ENCODE data around the gene FAM98C.

The FAM98C gene

GRCh38 chr19:38425810-38426466 lies 23.0 kb downstream of the FAM98C start, which contains the start of gene RASGRP4:
Gene RASGRP4, minus strand, starts transcription at chr19:38426219. Its CDS starts 128 bp downstream, at chr19:38426091.
- DNase-seq (ENCODE audit: low read depth in 2 of 2): peak; percentile 10 to 57

GRCh38 chr19:38427035-38427677 lies 24.3 kb downstream of the FAM98C start:
- peak in 1 of 2 donors; percentile 35 for DNase-seq (ENCODE audit: low read depth in 2 of 2)

- DNase-seq (ENCODE audit: low read depth in 2 of 2): peak in 1 of 2 donors; percentile 10
Observed at GRCh38 chr19:38429055-38429810, 26.3 kb downstream of the FAM98C start.

GRCh38 chr19:38429811-38430156 lies 26.9 kb downstream of the FAM98C start:
- no peak for DNase-seq (ENCODE audit: low read depth in 2 of 2)

GRCh38 chr19:38430931-38431330 lies 28.0 kb downstream of the FAM98C start:
- no peak for DNase-seq (ENCODE audit: low read depth in 2 of 2)

DNA sequence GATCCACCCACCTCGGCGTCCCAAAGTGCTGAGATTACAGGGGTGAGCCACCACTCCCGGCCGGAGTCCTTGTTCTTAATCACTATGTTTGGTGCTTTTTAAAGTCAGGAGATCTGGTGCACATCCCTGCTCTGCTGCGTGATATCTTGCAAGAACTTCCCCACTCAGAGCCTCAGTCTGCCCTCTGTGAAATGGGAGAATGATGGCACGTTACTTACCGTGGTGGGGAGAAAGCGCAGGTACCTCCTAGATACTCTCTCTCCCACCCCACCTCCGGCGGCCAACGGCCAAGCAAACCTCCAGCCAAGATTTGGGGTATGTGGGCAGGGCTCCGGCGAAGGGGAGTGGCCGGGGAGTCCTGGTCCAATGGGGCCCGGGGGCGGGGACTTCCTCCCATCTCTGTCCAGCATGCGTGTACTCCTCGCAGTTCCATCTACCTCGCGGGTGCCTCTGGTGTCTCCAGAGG lies 30.4 kb downstream of the FAM98C start, which contains the start of gene RYR1:
TSS of gene RYR1 (plus strand) at position 424 of the 466 bp plus-strand sequence. CDS start 139 bp downstream, outside the sequence.
- peak; percentile 16 to 56 for DNase-seq (ENCODE audit: low read depth in 2 of 2)

DNA sequence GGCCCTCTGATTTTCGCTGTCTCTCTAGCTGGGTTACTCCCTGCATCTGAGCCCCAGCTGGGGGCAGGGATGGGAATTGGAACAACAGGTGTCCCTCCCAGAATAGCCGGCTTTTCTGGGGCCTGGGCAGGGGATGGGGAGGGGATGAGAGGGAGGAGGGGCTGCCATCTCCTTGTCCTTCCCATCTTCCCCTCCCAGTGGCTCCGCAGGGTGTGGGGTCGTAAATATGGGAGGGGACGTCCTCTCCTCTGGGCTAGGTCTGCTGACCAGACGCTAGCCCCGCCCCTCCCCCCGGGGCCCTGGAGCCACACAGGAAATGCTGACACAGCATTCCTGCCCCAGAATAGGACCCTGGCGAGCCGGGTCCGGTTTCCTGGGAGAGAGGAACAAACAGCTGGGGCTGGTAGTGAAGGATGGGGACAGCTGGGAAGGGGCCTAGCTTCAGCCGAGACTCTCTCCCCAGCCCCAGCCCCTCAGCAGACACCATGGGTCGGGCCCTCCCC lies 31.7 kb downstream of the FAM98C start:
- DNase-seq (ENCODE audit: low read depth in 2 of 2): no peak

DNA sequence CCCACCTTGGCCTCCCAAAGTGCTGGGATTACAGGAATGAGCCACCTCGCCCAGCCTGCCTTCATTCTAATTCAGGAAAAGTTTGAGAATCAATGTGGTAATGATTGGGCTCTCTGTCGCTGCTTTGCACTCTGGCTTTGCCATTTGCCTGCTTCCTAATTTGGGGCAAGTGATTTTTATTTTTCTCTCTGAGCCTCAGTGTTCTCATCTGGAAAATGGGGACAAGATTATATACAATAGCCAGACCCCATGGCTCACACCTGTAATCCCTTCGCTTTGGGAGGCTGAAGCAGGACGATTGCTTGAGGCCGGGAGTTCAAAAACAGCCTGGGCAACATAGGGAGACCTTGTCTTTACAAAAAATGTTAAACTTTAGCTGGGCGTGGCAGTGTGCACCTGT lies 34.4 kb downstream of the FAM98C start:
- no peak for DNase-seq (ENCODE audit: low read depth in 2 of 2)

DNA sequence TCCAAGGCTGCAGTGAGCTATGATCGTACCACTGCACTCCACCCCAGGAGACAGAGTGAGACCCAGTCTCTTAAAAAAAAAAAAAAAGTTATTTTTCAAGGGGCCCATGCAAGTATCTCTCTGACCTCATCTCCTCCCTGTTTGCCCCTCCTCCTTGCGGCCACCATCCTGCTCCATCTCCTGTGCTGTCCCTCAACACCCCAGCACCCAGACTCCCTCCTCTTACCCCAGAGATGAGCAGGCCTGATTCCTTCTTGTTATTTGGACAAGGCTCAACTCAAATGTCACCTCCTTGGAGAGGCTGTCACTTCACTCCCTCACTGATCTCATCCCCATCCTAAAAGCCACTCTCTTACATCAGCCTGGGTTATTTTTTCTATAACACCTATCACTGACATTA lies 35.0 kb downstream of the FAM98C start:
- DNase-seq (ENCODE audit: low read depth in 2 of 2): no peak

DNA sequence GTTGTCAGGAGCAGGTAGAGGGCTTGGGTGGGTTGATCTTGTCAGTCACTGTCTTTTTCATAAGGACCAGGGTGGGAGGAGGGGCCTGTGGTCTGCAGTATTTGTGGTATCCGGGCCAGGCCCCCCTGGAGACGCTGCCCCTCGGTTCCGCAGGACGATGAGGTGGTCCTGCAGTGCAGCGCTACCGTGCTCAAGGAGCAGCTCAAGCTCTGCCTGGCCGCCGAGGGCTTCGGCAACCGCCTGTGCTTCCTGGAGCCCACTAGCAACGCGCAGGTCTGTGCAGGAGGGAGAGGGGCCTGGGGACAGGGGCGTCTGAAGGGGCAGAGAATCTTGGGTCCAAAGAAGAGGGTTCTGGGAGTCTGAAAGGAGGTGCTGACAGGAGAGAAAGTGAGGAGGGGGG lies 37.7 kb downstream of the FAM98C start:
- no peak for DNase-seq (ENCODE audit: low read depth in 2 of 2)

GRCh38 chr19:38441657-38442348 lies 38.9 kb downstream of the FAM98C start:
- DNase-seq (ENCODE audit: low read depth in 2 of 2): no peak

- DNase-seq (ENCODE audit: low read depth in 2 of 2): no peak
Observed at GRCh38 chr19:38442736-38443135, 39.8 kb downstream of the FAM98C start.

DNA sequence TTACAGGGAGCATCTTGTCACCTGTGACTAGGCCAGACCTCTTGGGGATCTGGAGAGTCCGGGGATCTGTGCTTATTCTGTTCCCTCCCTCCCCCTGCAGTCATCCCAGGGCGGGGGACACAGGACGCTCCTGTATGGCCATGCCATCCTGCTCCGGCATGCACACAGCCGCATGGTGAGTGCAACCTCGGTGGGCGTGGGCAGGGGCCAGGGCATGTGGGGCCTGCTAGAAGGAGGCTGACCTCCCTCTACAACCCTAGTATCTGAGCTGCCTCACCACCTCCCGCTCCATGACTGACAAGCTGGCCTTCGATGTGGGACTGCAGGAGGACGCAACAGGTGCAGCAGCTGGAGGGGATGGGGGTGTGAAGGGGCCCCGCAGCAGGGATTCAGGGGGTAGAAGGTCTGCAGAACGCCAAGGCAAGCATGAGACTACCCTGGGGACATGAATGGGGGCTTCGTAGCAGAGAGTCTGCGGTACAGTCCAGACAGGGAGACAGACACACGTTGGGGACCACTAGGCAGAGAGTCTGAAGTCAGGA lies 40.6 kb downstream of the FAM98C start:
- DNase-seq (ENCODE audit: low read depth in 2 of 2): no peak

DNA sequence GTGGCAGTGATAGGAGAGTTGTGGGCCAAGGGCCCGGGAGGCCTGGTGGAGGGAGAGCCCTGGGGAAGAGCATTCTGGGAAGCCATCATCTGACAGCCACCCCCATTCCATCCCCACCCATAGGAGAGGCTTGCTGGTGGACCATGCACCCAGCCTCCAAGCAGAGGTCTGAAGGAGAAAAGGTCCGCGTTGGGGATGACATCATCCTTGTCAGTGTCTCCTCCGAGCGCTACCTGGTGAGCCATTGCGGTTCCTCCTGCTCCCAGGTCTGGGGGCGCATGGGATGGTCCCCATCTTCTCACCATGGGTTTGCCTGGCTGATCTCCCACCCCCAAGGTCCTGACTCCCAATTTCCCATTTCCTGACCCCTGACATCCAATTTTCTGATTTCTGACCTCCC lies 41.1 kb downstream of the FAM98C start:
- no peak for DNase-seq (ENCODE audit: low read depth in 2 of 2)

DNA sequence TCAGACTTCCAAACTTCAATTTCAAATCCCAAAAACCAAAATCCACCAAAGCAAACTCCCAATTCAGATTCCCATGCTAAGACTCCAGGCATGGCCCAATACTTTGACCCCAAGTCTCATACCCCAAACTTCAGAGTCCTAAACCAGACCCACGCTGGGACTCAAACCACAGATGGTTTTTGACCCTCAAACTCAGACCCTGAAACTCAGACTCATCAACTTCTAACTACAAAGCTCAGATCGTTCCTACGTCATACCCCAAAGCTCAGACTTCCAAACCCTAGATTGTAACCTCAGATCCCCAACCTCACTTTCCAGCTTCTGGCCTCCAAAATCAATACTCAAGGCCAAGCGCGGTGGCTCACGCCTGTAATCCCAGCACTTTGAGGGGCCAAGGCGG lies 42.5 kb downstream of the FAM98C start:
- DNase-seq (ENCODE audit: low read depth in 2 of 2): no peak

DNA sequence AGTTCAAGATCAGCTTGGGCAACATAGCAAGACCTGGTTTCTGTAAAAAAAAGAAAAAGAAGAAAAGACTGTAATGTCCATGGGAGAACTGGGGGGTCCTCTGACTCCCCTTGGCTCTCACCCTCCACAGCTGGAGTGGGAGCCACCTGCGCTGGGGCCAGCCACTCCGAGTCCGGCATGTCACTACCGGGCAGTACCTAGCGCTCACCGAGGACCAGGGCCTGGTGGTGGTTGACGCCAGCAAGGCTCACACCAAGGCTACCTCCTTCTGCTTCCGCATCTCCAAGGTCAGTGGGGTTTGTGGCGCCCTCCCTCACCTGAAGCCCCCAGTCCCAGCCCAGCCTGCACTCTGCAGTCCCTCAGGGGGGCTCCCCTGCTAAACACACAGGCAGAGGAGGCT lies 45.3 kb downstream of the FAM98C start:
- no peak for DNase-seq (ENCODE audit: low read depth in 2 of 2)

DNA sequence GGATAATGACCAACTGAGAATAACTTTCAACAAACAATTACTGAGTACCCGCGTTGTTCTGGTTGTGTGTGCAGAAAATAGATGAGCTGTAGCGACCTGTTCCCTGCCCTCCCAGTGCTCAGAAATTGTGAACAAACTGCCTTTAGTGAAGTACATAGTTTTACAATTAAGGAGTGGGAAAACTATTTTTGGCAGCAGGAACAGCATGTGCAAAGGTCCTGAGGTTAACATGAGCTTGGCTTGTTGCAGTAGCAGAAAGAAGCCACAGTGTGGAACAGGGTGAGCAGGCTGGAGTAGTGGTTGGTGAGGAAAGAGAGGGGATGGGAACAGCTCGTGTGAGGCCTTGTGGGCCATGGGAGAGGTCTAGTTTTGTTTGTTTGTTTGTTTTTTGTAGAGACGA lies 46.6 kb downstream of the FAM98C start:
- DNase-seq (ENCODE audit: low read depth in 2 of 2): no peak

GRCh38 chr19:38451036-38451435 lies 48.1 kb downstream of the FAM98C start:
- no peak for DNase-seq (ENCODE audit: low read depth in 2 of 2)

GRCh38 chr19:38451629-38452028 lies 48.7 kb downstream of the FAM98C start:
- no peak for DNase-seq (ENCODE audit: low read depth in 2 of 2)

DNA sequence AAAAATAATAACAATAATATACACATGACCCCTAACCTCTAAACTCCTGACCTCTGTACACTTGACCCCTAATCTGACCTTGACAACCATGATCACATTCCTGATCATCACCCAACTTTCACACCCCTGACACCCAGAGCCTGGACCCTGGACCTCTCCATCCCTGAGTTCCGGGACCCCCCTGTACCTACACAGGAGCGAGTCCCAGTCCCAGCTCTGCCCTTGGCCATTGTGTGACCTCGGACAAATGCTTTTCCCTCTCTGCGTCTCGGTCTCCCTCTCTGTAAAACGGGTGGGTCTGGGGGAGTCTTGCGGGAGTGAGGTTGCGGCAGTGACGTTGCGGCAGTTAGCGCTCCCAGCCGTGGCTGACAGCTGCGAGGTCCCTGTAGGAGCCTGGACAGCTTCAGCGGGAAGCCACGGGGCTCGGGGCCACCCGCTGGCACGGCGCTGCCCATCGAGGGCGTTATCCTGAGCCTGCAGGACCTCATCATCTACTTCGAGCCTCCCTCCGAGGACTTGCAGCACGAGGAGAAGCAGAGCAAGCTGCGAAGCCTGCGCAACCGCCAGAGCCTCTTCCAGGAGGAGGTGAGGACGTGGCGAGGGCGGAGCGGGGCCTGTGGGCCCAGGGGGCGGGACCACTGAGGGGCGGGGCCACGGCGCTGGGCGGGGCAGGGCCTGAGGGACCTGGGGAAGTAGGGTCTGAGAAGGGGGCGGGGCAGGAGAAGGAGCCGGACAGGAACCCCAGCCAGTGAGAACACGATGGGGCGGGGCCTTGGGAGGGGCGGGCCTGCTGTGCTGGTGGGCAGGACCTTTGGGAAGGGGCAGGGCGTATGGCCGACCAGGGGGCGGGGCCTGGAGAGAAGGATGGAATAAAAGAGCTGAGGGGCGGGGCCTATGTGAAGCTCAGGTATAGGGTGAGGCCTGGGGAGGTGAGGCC lies 49.8 kb downstream of the FAM98C start:
- no peak for DNase-seq (ENCODE audit: low read depth in 2 of 2)

All from stimulated activated CD4-positive, alpha-beta T cell treated with anti-CD3 and anti-CD28 coated beads, Interleukin-1b, Interleukin-23, amount 100 ng/mL, for 4 hours (primary cell).